Uterus (tissue), 4 donors: ENCODE measurements around the gene GBA2. TPM values are rescaled to one million over a fixed set of nuclear protein-coding genes. Genes with fewer than 3 reads are reported as not detected.

Experiments
- DNase-seq, 2 donors: peaks; one replicate each; pipeline ENCODE4 v3.0.0-alpha.2; 2019 to 2020
- H3K27ac ChIP-seq, 2 donors: fragments of 200-600 bp; sonication (generic); 1 replicate in 1 of 2; 2 replicates in 1 of 2; pipeline ENCODE4 v1.5.1; 2016 to 2018
- H3K27me3 ChIP-seq, 2 donors: fragments of 200-600 bp; sonication (generic); one replicate each; pipeline ENCODE4 v1.5.1; 2018 to 2019; ENCODE audit warnings: control low read depth in 1 of 2
- H3K36me3 ChIP-seq, 2 donors: fragments of 200-600 bp; sonication (generic); one replicate each; pipeline ENCODE4 v1.5.1; 2019; ENCODE audit warnings: control low read depth in 1 of 2
- H3K4me1 ChIP-seq, 2 donors: fragments of 200-600 bp; sonication (generic); one replicate each; pipeline ENCODE4 v1.5.1; 2018 to 2019; ENCODE audit warnings: control low read depth in 1 of 2
- H3K4me3 ChIP-seq, 2 donors: fragments of 200-600 bp; sonication (generic); 1 replicate in 1 of 2; 2 replicates in 1 of 2; pipeline ENCODE4 v1.5.1; 2018 to 2019; ENCODE audit warnings: mild to moderate bottlenecking in 1 of 2
- H3K9me3 ChIP-seq, 2 donors: fragments of 200-600 bp; sonication (generic); one replicate each; pipeline ENCODE4 v1.5.1; 2019; ENCODE audit warnings: control low read depth in 1 of 2
- CTCF ChIP-seq, 4 experiments: fragments of 200-600 bp in 2 of 4; fragments of 450-650 bp in 2 of 4; sonication (generic) in 2 of 4; IDR thresholded peaks; one replicate each; pipeline ENCODE4 v1.5.1; 2016 to 2019; ENCODE audit warnings: antibody characterized with exemption in 4 of 4, mild to moderate bottlenecking in 2 of 4, moderate library complexity in 1 of 4
- POLR2A ChIP-seq, 2 donors: fragments of 450-650 bp; IDR thresholded peaks; one replicate each; pipeline ENCODE4 v1.6.1; 2016; ENCODE audit warnings: antibody characterized with exemption in 2 of 2, mild to moderate bottlenecking in 1 of 2, moderate library complexity in 1 of 2
- intact Hi-C: fragments of 100-400 bp; cut with DNase I; formaldehyde crosslinking; loops from one replicate; pipeline ENCODE4 v1.15.1; 2023; ENCODE audit warnings: low total_unique reads
- microRNA-seq: library from miRNA; unstranded; fragments of <30 nt; microRNA quantifications from one replicate; pipeline ENCODE4, GENCODE V29; 2016; ENCODE audit warnings: borderline microRNAs expressed, borderline replicate concordance
- small RNA-seq: library from RNA; depleted of rRNA; stranded (forward); fragments of <200 nt; gene quantifications from one replicate; pipeline ENCODE3, GENCODE V24; 2016
- total RNA-seq, 4 donors: library from RNA; depleted of rRNA in 3 of 4; stranded (reverse); fragments of >200 nt in 3 of 4; gene quantifications; one replicate each; pipeline versions ENCODE4 v1.1.0 to v1.2.4, GENCODE V29; 2014 to 2023
- donor health status: DM: yes; HTN: yes; CAD: no.

GBA2 gene
- total RNA-seq, 4 donors from 2014 or later: 26.9 to 104 (median 42.1) TPM

GRCh38 chr9:35688558-35689541 is 60.2 kb downstream of the GBA2 start:
- no peak for DNase-seq
- intact Hi-C loops: loop anchor here (5.0 kb wide), 1 partner anchor 38 kb away; no protein-coding TSS in a partner anchor

DNA sequence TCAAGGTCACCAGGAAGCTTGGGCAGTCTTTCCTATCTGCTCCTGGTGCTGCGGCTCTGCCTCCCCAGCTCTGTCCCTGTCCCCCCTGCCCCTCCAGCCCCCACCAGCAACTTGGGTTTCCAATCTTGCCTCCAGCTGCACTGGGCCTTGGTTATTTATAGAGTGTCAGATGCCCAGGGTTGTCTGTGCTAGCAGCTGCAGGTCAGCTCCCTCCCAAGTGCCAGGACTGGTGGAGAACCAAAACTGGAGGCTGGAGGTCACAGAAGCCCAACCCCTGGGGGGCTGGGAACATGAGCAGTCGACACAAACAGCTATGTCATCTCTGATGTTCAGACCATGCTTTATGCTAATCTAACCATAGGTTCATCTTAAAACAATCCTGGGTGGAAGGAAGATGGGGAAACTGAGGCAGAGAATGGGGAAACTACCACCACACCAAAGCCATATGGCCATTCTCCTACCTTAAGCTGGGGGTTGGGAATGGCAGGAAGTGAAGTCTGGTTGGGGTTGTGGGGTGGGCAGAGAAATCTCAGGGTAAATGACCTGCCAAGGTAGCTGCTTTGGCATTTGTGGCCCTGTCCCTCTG is 61.0 kb downstream of the GBA2 start:
- no peaks in the 10 kb centered on the region for H3K36me3 ChIP-seq
- DNase-seq: no peak
- TF ChIP-seq CTCF (IDR thresholded peaks at IDR 0.05): no peak
- peak overlapping the region; percentile 57 to 71 for H3K4me3 ChIP-seq
- intact Hi-C loops: loop anchor here (5.0 kb wide), 1 partner anchor 39 kb away; no protein-coding TSS in a partner anchor
- H3K27me3 ChIP-seq: no peaks in the 10 kb centered on the region
- H3K9me3 ChIP-seq: no peaks in the 10 kb centered on the region
- H3K27ac ChIP-seq: peak overlapping the region; percentile 93 to 98
- peaks cover 3 to 4% of the 10 kb centered on the region in 2 donors for H3K4me1 ChIP-seq

More at GRCh38 chr9:35688558-35689541, 60.2 kb downstream of the GBA2 start:
- peaks cover 0 to 4% of the 10 kb centered on the region in 2 donors for H3K4me1 ChIP-seq
- H3K4me3 ChIP-seq: peak overlapping the region; percentile 57 to 71
- H3K36me3 ChIP-seq: no peaks in the 10 kb centered on the region
- TF ChIP-seq POLR2A (IDR thresholded peaks at IDR 0.05): peak in 1 of 2 donors; percentile 9
- no peak for TF ChIP-seq CTCF (IDR thresholded peaks at IDR 0.05)
- no peaks in the 10 kb centered on the region for H3K27me3 ChIP-seq
- H3K9me3 ChIP-seq: no peaks in the 10 kb centered on the region
- peak overlapping the region; percentile 93 to 98 for H3K27ac ChIP-seq

- no peak for DNase-seq
- peak overlapping the region; percentile 93 to 98 for H3K27ac ChIP-seq
- intact Hi-C loops: loop anchor here (5.0 kb wide), 1 partner anchor 40 kb away; no protein-coding TSS in a partner anchor
- H3K27me3 ChIP-seq: no peaks in the 10 kb centered on the region
- TF ChIP-seq POLR2A (IDR thresholded peaks at IDR 0.05) (no peak), CTCF (IDR thresholded peaks at IDR 0.05) (no peak)
- H3K4me3 ChIP-seq: peak overlapping the region; percentile 57 to 71
- H3K36me3 ChIP-seq: no peaks in the 10 kb centered on the region
- H3K4me1 ChIP-seq: peaks cover 4 to 7% of the 10 kb centered on the region in 2 donors
- H3K9me3 ChIP-seq: no peaks in the 10 kb centered on the region
Observed at GRCh38 chr9:35687306-35687705, 61.7 kb downstream of the GBA2 start.

Small RNAs within 50 kb of the gene (microRNA-seq; reads per million reads assigned to microRNA genes)
- not detected for gene MIR6852
- not detected for gene MIR6853

Small RNAs within 50 kb of the gene (small RNA-seq; reads per million reads assigned to genes)
- gene MIR6853: not detected

Other genes with a start within 250 kb of the GBA2 start
- gene TESK1, start 144.0 kb downstream of the GBA2 start, total RNA-seq: 10 to 100 TPM in 3 of 4 donors, 1 to 10 TPM in 1; 2.0 to 59.7 (median 15.5) TPM
- gene CD72, start 130.8 kb downstream of the GBA2 start, total RNA-seq: 1 to 10 TPM in 2 of 4 donors, not detected in 2; 2.8 to 3.0 TPM
- under 1 TPM in 2 of 4 donors, not detected in 2; 0.21 to 0.51 TPM for gene SIT1, start 98.3 kb downstream of the GBA2 start, total RNA-seq
- over 10,000 TPM in 2 of 4 donors, 1,000 to 10,000 TPM in 2; 2,632 to 57,722 (median 9,015) TPM for gene RMRP, start 91.2 kb downstream of the GBA2 start, total RNA-seq
- gene CCDC107, start 90.9 kb downstream of the GBA2 start, total RNA-seq: 100 to 1,000 TPM in 1 of 4 donors, 10 to 100 TPM in 2, 1 to 10 TPM in 1; 9.0 to 120 (median 32.1) TPM
- gene ARHGEF39, start 84.0 kb downstream of the GBA2 start, total RNA-seq: 1 to 10 TPM in 3 of 4 donors, not detected in 1; 1.5 to 3.6 (median 2.4) TPM
- gene CA9, start 75.3 kb downstream of the GBA2 start, total RNA-seq: under 1 TPM in 1 of 4 donors, not detected in 3; 0.14 TPM
- 1,000 to 10,000 TPM in 2 of 4 donors, 100 to 1,000 TPM in 2; 491 to 2,682 (median 829) TPM for gene TPM2, start 59.3 kb downstream of the GBA2 start, total RNA-seq
- gene TLN1, start 17.0 kb downstream of the GBA2 start, total RNA-seq: 100 to 1,000 TPM; 202 to 540 (median 281) TPM
- 100 to 1,000 TPM in 1 of 4 donors, 10 to 100 TPM in 3; 30.5 to 105 (median 47.2) TPM for gene CREB3, start 16.6 kb downstream of the GBA2 start, total RNA-seq
- 10 to 100 TPM in 2 of 4 donors, 1 to 10 TPM in 2; 2.0 to 38.1 (median 10.3) TPM for gene RGP1, start 59 bp upstream of the GBA2 start, total RNA-seq
- gene MSMP, start 5.0 kb upstream of the GBA2 start, total RNA-seq: not detected
- 10 to 100 TPM in 3 of 4 donors, 1 to 10 TPM in 1; 3.8 to 70.4 (median 31.7) TPM for gene NPR2, start 42.4 kb upstream of the GBA2 start, total RNA-seq
- gene SPAG8, start 63.0 kb upstream of the GBA2 start, total RNA-seq: 1 to 10 TPM in 2 of 4 donors, under 1 TPM in 1, not detected in 1; 0.26 to 6.0 (median 4.0) TPM
- 10 to 100 TPM in 3 of 4 donors, not detected in 1; 11.3 to 38.2 (median 31.5) TPM for gene HINT2, start 65.8 kb upstream of the GBA2 start, total RNA-seq
- not detected for gene FAM221B, start 79.5 kb upstream of the GBA2 start, total RNA-seq
- gene TMEM8B, start 80.0 kb upstream of the GBA2 start, total RNA-seq: 10 to 100 TPM in 3 of 4 donors, 1 to 10 TPM in 1; 6.7 to 43.3 (median 14.6) TPM
- not detected for gene OR13J1, start 121.2 kb upstream of the GBA2 start, total RNA-seq
- 10 to 100 TPM in 1 of 4 donors, 1 to 10 TPM in 1, under 1 TPM in 1, not detected in 1; 0.59 to 10.1 (median 1.4) TPM for gene HRCT1, start 157.0 kb upstream of the GBA2 start, total RNA-seq
- gene SPAAR, start 160.3 kb upstream of the GBA2 start, total RNA-seq: 10 to 100 TPM in 1 of 4 donors, 1 to 10 TPM in 1, under 1 TPM in 2; 0.29 to 11.7 (median 2.3) TPM
- not detected for gene OR2S2, start 208.9 kb upstream of the GBA2 start, total RNA-seq